Measurements from ENCODE around the gene VTI1A.

- TF ChIP-seq CTCF (conservative IDR thresholded peaks at IDR 0.05 in 1 of 2, IDR thresholded peaks at IDR 0.05 in 1 of 2; ENCODE audit: extremely low read depth in 1 of 2, insufficient read depth in 1 of 2, low read depth in 1 of 2, low read length in 2 of 2), result no peak
- no peak for TF ChIP-seq EZH2 (IDR thresholded peaks at IDR 0.05; ENCODE audit: borderline replicate concordance, low read length)
These were observed 142.1 kb downstream of the VTI1A start for GRCh38 chr10:112589081-112589480.
